ENCODE results near the gene DAB2IP. TPM values are rescaled to one million over a fixed set of nuclear protein-coding genes. Genes with fewer than 3 reads are reported as not detected.

The DAB2IP gene
- total and polyA plus RNA-seq, 2 experiments from 2014 or later, result 8.9 to 42.8 TPM

DNA sequence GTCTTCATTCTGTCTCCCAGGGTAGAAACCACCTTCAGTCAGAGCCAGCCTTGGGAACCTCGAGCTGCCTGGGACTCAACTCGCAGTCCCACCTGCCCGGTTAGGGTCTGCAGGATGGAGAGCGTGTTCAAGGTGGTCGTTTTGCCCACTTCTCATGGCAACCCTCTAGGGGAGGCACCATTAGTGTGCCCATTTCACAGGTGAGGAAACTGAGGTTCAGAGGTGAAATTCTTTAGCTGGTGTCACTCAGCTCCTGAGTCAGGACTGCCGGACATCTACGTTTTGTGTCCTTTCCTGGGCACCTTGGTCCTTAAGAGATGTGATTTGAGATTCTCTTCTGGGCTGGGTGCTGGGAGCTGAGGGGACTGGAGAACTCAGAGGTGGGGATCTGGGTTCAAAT lies 30.0 kb downstream of the DAB2IP start:
- Histone ChIP-seq H3K4me2 (no peak overlapping the region), H3K4me3 (no peak overlapping the region), H3F3A (replicated peaks; ENCODE audit: low read depth) (no peaks in the 10 kb centered on the region), H3K4me1 (ENCODE audit: insufficient read depth) (peaks cover 6% of the 10 kb centered on the region; the same call in 1 of the 2 replicates), H3K79me2 (replicated peaks; ENCODE audit: insufficient read depth) (peaks cover 5% of the 10 kb centered on the region; the same call in 1 of the 2 replicates), H3K36me3 (ENCODE audit: insufficient read depth) (no peaks in the 10 kb centered on the region), H4K20me1 (replicated peaks; ENCODE audit: insufficient read depth) (peaks cover 15% of the 10 kb centered on the region), H2AFZ (no peak overlapping the region), H3K27ac (ENCODE audit: low read depth) (no peak overlapping the region), H3K27me3 (ENCODE audit: insufficient read depth) (no peaks in the 10 kb centered on the region), H3K9me2 (ENCODE audit: insufficient read depth) (no peaks in the 10 kb centered on the region)
- Mint-ChIP-seq H3K27me3 (ENCODE audit: insufficient read depth, low read depth, poor library complexity) (peaks cover 5% of the 10 kb centered on the region), H3K27ac (no peak overlapping the region), H3K4me1 (peaks cover 16% of the 10 kb centered on the region), H3K9me3 (no peaks in the 10 kb centered on the region; the same call in 2 of the 3 replicates), H3K4me3 (no peak overlapping the region), H3K36me3 (ENCODE audit: low read depth) (peaks cover 11% of the 10 kb centered on the region; the same call in 2 of the 3 replicates)
- ATAC-seq (no peak), DNase-seq (ENCODE audit: low spot score) (no peak)
- TF ChIP-seq STAT1 (IDR thresholded peaks at IDR 0.05; ENCODE audit: unreplicated experiment) (no peak), CREB1 (CRISPR knock-in tag; IDR thresholded peaks at IDR 0.05; ENCODE audit: low read depth) (no peak), EZH2phosphoT487 (IDR thresholded peaks at IDR 0.05; ENCODE audit: unreplicated experiment) (no peak), ETS1 (IDR thresholded peaks at IDR 0.05) (no peak), REST (IDR thresholded peaks at IDR 0.05; ENCODE audit: unreplicated experiment) (no peak), EZH2 (IDR thresholded peaks at IDR 0.05; ENCODE audit: low read depth, unreplicated experiment) (no peak), NANOG (IDR thresholded peaks at IDR 0.05; ENCODE audit: borderline replicate concordance) (no peak), POLR2AphosphoS5 (IDR thresholded peaks at IDR 0.05; ENCODE audit: low read depth) (no peak), JUNB (IDR thresholded peaks at IDR 0.05; ENCODE audit: unreplicated experiment) (no peak), ZNF331 (CRISPR knock-in tag; IDR thresholded peaks at IDR 0.05; ENCODE audit: low read depth) (no peak), ZNF114 (CRISPR knock-in tag; IDR thresholded peaks at IDR 0.05) (no peak)
- TF ChIP-seq, protein P1, sequence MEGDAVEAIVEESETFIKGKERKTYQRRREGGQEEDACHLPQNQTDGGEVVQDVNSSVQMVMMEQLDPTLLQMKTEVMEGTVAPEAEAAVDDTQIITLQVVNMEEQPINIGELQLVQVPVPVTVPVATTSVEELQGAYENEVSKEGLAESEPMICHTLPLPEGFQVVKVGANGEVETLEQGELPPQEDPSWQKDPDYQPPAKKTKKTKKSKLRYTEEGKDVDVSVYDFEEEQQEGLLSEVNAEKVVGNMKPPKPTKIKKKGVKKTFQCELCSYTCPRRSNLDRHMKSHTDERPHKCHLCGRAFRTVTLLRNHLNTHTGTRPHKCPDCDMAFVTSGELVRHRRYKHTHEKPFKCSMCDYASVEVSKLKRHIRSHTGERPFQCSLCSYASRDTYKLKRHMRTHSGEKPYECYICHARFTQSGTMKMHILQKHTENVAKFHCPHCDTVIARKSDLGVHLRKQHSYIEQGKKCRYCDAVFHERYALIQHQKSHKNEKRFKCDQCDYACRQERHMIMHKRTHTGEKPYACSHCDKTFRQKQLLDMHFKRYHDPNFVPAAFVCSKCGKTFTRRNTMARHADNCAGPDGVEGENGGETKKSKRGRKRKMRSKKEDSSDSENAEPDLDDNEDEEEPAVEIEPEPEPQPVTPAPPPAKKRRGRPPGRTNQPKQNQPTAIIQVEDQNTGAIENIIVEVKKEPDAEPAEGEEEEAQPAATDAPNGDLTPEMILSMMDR (conservative IDR thresholded peaks at IDR 0.05; ENCODE audit: low read depth in 2 of 2), result no peak
- TF ChIP-seq, protein P2, sequence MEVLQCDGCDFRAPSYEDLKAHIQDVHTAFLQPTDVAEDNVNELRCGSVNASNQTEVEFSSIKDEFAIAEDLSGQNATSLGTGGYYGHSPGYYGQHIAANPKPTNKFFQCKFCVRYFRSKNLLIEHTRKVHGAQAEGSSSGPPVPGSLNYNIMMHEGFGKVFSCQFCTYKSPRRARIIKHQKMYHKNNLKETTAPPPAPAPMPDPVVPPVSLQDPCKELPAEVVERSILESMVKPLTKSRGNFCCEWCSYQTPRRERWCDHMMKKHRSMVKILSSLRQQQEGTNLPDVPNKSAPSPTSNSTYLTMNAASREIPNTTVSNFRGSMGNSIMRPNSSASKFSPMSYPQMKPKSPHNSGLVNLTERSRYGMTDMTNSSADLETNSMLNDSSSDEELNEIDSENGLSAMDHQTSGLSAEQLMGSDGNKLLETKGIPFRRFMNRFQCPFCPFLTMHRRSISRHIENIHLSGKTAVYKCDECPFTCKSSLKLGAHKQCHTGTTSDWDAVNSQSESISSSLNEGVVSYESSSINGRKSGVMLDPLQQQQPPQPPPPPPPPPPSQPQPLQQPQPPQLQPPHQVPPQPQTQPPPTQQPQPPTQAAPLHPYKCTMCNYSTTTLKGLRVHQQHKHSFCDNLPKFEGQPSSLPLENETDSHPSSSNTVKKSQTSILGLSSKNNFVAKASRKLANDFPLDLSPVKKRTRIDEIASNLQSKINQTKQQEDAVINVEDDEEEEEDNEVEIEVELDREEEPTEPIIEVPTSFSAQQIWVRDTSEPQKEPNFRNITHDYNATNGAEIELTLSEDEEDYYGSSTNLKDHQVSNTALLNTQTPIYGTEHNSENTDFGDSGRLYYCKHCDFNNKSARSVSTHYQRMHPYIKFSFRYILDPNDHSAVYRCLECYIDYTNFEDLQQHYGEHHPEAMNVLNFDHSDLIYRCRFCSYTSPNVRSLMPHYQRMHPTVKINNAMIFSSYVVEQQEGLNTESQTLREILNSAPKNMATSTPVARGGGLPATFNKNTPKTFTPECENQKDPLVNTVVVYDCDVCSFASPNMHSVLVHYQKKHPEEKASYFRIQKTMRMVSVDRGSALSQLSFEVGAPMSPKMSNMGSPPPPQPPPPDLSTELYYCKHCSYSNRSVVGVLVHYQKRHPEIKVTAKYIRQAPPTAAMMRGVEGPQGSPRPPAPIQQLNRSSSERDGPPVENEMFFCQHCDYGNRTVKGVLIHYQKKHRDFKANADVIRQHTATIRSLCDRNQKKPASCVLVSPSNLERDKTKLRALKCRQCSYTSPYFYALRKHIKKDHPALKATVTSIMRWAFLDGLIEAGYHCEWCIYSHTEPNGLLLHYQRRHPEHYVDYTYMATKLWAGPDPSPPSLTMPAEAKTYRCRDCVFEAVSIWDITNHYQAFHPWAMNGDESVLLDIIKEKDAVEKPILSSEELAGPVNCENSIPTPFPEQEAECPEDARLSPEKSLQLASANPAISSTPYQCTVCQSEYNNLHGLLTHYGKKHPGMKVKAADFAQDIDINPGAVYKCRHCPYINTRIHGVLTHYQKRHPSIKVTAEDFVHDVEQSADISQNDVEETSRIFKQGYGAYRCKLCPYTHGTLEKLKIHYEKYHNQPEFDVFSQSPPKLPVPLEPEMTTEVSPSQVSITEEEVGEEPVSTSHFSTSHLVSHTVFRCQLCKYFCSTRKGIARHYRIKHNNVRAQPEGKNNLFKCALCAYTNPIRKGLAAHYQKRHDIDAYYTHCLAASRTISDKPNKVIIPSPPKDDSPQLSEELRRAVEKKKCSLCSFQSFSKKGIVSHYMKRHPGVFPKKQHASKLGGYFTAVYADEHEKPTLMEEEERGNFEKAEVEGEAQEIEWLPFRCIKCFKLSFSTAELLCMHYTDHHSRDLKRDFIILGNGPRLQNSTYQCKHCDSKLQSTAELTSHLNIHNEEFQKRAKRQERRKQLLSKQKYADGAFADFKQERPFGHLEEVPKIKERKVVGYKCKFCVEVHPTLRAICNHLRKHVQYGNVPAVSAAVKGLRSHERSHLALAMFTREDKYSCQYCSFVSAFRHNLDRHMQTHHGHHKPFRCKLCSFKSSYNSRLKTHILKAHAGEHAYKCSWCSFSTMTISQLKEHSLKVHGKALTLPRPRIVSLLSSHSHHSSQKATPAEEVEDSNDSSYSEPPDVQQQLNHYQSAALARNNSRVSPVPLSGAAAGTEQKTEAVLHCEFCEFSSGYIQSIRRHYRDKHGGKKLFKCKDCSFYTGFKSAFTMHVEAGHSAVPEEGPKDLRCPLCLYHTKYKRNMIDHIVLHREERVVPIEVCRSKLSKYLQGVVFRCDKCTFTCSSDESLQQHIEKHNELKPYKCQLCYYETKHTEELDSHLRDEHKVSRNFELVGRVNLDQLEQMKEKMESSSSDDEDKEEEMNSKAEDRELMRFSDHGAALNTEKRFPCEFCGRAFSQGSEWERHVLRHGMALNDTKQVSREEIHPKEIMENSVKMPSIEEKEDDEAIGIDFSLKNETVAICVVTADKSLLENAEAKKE (CRISPR knock-in tag; IDR thresholded peaks at IDR 0.05), result no peak

Measured in GM23338 (cell line).